ENCODE measurements around the gene TBC1D22B.

DNA sequence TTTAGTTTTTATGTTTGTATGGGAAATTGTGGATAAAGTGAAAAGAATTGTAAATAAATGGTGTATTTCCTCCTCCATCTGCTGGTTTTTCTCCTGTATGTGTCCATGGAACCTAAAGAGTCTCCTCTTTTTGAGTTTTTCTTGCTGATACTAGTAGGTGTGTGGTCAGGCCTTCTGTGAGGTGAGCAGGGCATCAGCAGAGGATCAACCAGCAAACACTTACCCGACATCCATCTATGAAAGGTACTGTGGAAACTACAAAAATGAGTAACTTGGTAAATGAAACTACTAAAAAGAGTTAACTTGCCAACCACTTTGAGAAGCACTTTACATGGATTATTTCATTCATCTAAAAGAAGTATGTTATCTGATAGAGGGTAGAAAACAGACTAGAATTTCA lies 75.3 kb downstream of the TBC1D22B start:
- TF ChIP-seq, protein P1, sequence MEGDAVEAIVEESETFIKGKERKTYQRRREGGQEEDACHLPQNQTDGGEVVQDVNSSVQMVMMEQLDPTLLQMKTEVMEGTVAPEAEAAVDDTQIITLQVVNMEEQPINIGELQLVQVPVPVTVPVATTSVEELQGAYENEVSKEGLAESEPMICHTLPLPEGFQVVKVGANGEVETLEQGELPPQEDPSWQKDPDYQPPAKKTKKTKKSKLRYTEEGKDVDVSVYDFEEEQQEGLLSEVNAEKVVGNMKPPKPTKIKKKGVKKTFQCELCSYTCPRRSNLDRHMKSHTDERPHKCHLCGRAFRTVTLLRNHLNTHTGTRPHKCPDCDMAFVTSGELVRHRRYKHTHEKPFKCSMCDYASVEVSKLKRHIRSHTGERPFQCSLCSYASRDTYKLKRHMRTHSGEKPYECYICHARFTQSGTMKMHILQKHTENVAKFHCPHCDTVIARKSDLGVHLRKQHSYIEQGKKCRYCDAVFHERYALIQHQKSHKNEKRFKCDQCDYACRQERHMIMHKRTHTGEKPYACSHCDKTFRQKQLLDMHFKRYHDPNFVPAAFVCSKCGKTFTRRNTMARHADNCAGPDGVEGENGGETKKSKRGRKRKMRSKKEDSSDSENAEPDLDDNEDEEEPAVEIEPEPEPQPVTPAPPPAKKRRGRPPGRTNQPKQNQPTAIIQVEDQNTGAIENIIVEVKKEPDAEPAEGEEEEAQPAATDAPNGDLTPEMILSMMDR (IDR thresholded peaks at IDR 0.05): no peak
- no peak for TF ChIP-seq POLR2A (IDR thresholded peaks at IDR 0.05)
- no peak for TF ChIP-seq POLR2AphosphoS5 (IDR thresholded peaks at IDR 0.05)
- no peak for TF ChIP-seq EP300 (IDR thresholded peaks at IDR 0.05)
